ENCODE data around the gene SNX14.

DNA sequence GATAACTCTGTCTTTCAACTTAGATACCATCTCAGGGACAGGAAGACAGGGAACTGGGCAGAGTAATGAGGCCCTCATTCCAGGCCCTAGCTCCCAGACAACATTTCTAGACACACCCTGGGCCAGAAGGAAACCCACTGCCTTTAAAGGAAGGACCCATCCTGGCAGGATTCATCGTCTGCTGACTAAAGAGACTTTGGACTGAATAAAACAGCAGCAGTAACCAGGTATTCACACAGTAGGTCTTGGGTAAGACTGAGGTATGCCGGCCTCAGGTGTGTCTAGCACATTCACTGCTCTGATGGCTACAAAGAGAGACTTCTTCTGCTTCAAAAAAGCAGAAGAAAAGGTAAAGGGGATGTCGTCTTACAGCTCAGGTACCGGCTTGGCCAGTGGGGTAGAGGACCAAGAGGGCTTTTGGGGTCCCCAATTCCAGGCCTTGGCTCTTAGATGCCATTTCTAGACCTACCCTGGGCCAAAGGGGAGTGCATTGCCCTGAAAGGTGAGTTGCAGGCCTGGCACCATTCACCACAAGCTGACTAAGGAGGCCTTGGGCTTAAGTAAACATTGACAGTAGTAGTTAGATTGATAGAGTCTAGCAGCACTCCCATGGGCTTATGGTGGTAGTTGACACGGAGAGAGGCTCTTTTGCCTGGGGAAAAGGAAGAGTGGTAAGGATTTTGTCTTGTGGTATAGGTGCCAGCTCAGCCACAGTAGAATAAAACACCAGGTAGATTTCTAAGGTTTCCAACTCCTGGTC lies 13.4 kb downstream of the SNX14 start:
- TF ChIP-seq, protein P1, sequence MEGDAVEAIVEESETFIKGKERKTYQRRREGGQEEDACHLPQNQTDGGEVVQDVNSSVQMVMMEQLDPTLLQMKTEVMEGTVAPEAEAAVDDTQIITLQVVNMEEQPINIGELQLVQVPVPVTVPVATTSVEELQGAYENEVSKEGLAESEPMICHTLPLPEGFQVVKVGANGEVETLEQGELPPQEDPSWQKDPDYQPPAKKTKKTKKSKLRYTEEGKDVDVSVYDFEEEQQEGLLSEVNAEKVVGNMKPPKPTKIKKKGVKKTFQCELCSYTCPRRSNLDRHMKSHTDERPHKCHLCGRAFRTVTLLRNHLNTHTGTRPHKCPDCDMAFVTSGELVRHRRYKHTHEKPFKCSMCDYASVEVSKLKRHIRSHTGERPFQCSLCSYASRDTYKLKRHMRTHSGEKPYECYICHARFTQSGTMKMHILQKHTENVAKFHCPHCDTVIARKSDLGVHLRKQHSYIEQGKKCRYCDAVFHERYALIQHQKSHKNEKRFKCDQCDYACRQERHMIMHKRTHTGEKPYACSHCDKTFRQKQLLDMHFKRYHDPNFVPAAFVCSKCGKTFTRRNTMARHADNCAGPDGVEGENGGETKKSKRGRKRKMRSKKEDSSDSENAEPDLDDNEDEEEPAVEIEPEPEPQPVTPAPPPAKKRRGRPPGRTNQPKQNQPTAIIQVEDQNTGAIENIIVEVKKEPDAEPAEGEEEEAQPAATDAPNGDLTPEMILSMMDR (IDR thresholded peaks at IDR 0.05; ENCODE audit: insufficient read depth, low read length): no peak
- TF ChIP-seq POLR2AphosphoS5 (IDR thresholded peaks at IDR 0.05; ENCODE audit: low read depth): no peak

All from HL-60 (cell line).